ENCODE measurements around the gene PTPRM.
"Not testable (repeated sequence)": the region's sequence is repeated elsewhere in the genome, so short reads cannot be mapped to it uniquely, and the experiment has no call there.

PTPRM gene

DNA sequence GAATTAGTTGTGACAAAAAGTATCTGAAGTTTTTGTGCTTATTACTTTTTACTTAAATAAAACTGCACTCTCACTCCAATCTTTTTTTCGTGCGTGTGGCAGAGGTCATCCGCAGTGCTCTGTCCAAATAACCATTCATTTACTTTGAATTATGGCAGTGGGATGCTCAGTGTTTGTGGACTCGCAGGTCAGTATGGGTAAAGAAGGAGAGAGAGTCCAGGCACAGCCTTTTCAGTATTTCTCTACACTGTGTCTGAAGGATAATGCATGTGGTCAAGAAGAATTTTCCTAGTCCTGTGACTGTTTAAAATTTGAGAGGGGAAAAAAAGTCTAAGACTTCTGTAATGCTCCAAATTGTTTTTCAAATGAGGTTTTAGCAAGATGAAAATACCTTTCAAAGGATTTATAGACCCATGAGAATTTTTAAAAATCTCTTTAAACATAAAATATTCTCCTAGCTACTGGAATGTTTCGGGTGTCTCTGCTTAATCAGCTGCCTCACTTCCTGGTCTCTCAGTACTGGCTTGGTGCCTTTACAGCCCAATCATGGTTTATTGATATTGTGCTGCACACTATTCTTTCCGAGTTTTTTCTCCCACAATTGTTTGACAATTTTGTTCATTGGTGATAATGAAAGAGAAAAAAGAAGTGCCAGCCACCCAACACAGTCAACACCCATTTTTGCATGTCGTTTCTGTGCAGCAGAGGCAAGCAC lies 453.2 kb downstream of the PTPRM start:
- no peak for DNase-seq

GRCh38 chr18:8029061-8029460 lies 461.9 kb downstream of the PTPRM start:
- DNase-seq = no peak

DNA sequence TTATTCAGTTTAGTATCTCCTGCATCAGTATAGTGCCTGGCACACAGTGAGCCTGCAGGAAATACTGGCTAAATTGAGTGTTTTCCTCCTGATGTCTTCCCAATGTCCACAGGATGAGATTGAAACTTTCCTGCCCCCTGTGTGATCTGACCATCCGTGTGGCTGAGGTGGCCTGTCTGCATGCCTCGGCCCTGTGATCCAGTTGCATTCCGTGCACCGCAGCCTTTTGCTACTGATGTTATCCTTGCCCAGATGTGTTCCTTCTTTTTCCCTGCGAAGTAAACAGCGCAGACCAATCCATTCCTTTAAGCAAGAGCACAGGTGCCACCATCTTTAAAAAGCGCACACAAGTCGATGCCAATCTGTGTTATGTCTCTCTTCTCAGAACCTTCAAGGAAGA lies 462.6 kb downstream of the PTPRM start:
- no peak for DNase-seq

DNA sequence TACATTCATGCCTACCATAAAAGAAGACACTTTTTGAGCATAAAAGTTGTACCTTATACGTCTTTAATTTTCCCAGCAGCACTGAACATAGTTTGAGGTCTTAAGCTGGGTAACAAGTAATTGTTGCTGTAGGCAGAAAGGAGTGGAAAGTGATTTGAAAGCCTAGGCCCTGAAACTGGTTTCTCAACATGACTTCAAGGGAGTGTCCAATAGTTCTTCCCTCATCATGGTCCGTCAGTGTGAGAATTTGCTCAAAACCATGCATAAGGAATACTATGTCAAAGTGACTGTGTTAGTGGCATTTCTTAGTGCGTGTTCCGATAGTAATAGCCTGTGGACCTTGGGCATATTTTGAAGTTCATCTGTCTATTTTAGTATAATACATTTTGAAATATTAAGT lies 463.1 kb downstream of the PTPRM start:
- no peak for DNase-seq

- no peak for DNase-seq
Observed at GRCh38 chr18:8031496-8031895, 464.4 kb downstream of the PTPRM start.

GRCh38 chr18:8034674-8035073 lies 467.6 kb downstream of the PTPRM start:
- no peak for DNase-seq

DNA sequence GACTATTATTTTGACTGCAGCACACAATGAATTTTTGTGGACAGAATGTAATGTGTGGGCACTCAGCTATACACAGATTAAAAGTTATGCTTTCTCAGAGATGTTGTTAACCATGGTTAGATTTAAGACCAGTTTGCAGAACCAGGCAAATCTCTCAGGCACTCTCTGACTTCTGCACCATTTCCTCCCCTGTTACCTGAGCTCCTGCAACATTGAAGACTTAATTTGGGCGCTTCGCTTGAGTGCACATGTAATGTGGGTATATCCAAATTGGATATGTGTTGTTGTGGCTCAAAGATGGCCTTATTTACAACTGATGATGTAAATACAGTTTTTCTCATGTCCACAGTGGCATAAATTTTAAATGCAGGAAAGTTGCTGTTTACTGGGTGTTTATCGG lies 469.4 kb downstream of the PTPRM start:
- DNase-seq = no peak

DNA sequence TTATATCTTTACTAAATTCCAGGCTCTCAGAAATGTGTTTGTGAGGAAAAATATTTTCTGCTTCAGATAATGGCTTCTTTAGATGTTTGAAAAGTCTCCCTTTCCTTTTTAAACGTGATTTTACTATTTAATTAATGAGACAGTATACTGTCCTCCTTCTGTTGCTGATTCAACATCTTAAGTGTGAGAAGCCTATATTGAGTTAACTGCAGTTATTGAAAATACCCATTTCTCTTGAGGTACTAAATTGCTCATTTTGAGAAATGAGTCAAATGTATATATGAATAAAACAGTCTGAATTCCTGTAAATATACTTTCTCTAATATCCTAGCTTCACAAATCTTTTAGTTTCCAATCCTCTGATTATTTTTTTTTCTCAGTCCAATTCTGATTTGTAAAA lies 470.2 kb downstream of the PTPRM start:
- DNase-seq = no peak

DNA sequence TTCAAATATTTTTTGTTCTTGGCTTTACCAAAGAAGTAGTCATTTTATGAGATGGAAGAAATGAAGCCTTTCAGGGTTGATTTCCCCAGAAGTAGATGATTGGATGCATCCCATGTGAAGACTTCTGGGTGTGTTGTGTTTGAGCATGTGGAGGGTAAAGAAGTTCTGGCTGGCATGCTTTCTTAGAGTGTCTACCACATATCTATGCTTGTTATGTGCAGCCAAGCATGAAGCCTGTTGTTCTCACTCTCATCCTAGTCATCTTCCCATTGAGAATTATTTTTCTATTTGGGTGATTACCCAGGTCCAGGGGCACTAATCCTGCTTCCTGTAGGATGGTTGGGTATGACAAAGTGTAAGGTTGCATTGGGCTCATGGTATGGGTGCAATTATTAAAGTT lies 472.9 kb downstream of the PTPRM start:
- no peak for DNase-seq

DNA sequence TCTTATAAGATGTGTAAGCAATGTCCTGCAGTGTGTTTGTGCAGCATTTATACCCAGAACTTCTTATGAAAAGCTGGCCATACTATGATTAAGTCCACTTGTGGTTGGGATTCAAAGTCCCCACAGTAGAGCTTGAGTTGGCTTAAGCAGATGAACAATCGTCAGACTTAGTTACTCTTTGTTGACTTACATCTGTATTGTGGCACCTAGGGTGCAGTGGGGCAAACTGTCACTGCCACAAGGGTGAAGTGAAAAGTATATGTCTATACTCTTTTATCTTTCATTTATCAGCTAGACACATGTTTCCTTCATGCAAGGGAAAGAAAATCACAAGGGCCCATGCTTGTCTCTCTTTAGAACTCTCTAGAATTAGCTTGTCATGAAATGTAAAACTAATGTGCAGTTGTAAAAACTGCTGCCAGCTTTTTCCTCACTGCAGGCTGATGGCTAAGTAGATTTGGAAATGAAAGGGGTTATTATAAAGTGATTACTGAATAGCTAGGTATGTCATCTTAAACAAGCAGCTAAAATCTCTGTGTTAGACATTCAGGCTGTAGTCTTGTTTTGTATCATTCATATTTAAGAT lies 474.5 kb downstream of the PTPRM start:
- DNase-seq = no peak

- DNase-seq = no peak
Observed at GRCh38 chr18:8044004-8044403, 476.9 kb downstream of the PTPRM start.

DNA sequence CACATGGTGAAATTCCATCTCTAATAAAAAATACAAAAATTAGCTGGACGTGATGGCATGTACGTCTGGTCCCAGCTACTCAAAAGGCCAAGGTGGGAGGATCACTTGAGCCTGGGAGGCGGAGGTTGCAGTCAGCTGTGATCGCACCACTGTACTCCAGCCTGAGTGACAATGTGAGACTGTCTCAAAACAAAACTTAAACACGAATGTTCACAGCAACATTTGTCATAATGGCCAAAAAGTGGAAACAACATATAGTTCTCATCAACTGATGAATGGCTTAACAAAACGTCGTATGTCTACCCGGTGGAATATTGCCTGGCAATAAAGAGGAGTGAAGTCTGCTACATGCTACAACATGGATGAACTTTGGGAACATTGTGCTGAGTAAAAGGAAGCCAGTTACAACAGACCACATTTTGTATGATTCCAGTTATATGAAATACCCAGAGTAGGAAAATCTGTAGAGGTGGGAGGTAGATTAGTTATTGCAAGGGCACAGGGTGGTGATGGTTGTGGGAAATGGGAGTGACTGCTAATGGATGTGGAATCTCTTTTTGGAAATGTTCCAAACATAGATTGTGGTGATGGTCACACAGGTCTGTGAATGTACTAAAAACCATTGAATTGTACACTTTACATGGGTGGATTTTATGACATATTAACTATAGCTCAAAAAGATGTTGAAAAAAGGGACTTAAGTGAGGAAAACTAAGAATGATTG lies 478.2 kb downstream of the PTPRM start:
- no peak for DNase-seq

DNA sequence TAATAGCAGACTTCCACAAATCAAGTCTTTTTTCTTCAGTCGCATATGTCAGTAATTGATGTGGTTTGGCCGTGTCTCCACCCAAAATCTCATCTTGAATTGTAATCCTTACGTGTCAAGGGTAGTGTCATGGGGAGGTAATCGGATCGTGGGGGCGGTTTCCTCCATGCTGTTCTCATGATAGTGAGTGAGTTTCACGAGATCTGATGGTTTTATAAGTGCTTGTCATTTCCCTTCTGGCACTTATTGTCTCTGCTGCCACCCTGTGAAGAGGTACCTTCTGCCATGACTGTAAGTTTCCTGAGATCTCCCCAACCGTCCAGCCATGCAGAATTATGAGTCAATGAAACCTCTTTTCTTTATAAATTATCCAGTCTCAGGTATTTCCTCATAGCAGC lies 478.8 kb downstream of the PTPRM start:
- DNase-seq = peak in 2 of 6 experiments; percentile 13 to 19

- DNase-seq = no peak
Observed at GRCh38 chr18:8046441-8046840, 479.3 kb downstream of the PTPRM start.

DNA sequence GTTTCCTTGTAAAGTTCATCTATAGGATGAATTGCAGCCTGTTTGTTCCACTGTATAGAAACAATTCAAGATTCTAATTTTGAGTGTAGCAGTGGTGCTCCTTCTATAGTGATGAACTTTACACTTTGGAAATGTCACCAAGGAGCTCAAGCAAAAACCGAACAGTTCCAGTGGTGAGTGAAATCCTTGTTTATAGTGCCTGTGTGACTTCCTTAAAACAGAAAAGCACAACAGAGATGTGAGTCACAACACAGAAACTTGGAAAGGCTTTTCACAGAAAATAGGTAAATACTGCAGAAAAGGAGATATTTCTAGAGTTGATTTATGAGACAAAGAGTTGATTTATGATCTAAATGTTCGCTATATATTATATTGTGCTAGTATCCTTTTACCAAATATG lies 482.0 kb downstream of the PTPRM start:
- DNase-seq = no peak

- DNase-seq = no peak
Observed at GRCh38 chr18:8050616-8051329, 483.7 kb downstream of the PTPRM start.

DNA sequence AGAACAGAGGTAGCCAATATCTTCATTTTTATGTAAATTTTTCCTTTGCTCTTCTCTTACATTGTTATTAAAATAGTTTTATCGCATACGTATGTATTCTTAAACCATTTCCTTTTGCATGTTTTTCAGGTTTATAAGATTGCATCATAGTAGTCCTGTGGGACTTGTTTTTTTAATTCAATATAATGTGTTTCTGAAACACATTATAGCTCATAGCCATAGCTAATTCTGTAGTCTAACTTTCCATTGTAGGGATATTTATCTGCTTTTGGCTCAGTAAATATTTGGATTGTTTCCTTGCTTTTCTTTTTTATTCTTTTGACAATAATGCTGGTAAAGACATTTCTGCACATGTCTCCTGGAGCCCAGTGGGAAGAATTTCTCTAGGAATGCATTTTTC lies 484.3 kb downstream of the PTPRM start:
- no peak for DNase-seq

DNA sequence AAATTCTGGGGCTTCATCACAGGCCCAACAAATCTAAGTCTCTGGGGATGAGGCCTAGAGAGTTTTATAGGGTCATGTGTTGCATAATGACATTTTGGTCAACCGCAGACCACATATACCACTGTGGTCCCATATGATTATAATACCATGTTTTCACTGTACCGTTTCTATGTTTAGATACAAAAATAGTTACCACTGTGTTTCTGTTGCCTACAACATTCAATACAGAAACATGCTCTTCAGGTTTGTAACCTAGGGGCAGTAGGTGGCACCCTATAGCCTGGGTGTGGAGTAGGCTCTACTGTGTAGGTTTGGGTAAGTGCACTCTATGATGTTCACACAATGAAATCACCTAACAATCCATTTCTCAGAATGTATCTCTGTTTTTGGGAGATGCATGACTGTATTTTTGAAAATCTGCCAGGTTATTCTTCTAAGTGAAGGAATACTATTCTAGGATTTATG lies 485.2 kb downstream of the PTPRM start:
- DNase-seq = no peak

DNA sequence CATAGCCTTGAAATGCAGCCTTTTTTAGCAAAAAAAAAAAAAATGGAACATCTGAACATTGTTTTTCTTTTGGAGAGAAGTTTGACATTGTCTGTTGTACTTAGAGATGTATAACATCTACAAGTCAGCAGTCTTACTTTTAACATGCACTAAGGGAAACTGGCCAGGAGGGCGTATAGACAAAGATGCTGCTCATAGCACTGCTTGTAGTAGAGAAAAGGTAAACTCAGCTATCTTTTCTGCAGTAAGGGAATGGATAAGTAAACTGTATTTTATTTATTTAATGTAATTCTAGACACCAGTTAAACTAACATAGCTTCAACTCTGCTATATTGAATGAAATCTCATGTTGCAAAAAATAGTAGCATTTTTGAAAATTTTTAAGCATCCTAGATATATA lies 489.6 kb downstream of the PTPRM start:
- no peak for DNase-seq

DNA sequence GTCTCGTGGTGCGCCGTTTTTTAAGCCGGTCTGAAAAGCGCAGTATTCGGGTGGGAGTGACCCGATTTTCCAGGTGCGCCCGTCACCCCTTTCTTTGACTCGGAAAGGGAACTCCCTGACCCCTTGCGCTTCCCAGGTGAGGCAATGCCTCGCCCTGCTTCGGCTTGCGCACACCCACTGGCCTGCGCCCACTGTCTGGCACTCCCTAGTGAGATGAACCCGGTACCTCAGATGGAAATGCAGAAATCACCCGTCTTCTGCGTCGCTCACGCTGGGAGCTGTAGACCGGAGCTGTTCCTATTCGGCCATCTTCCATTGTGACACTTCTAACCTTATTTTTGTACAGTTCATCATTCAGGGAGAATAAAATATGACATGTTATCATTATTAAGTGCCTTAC lies 496.0 kb downstream of the PTPRM start:
- DNase-seq = not testable (repeated sequence)

GRCh38 chr18:8063733-8064132 lies 496.6 kb downstream of the PTPRM start:
- DNase-seq = no peak

DNA sequence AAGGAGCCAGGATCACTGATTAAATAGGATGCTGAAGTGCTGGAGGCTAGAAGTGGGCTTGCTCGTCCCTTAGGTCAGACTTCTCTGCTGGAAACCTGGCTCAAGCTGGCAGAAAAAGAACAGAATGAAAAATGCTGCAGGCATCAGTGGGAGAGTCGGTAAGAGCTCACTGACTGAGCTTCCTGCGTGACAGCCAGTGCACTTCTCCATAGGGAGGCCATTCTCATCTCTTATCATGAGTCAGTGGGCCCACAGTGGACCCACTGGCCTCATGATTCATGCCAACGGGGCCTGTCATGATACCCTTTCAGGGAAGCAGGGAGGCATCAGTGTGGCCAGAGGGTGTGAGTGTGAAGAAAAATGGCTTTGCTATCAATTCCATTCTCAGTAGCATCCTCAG lies 498.2 kb downstream of the PTPRM start:
- no peak for DNase-seq

DNA sequence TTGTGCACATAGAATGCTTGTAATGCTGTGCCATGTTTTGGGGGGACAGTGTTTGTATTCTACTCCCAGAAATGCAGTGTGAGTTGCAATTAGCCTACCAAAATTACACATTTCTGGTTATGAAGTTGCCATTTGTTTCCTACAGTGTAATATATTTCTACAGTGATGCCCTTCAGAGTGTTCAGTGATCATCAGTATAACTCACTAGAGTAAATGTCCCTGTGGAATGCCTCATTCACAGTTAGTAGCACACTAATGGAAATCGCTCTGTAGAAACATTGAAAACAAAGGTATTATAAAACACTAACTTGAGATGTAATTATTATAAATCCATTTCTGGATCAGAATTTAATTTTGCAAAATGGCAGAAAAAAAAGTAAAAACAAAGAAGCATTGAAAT lies 498.7 kb downstream of the PTPRM start:
- DNase-seq = no peak

- no peak for DNase-seq
Observed at GRCh38 chr18:8069708-8070107, 502.6 kb downstream of the PTPRM start.
